SW 1271 (cell line): ENCODE data around the gene DENND1A.
"Not testable (repeated sequence)": the region's sequence is repeated elsewhere in the genome, so short reads cannot be mapped to it uniquely, and the experiment has no call there.

Source experiments
- DNase-seq, 2 experiments: peaks; one replicate each; lab custom pipeline; 2025; lab: John Stamatoyannopoulos, UW

DENND1A gene

DNA sequence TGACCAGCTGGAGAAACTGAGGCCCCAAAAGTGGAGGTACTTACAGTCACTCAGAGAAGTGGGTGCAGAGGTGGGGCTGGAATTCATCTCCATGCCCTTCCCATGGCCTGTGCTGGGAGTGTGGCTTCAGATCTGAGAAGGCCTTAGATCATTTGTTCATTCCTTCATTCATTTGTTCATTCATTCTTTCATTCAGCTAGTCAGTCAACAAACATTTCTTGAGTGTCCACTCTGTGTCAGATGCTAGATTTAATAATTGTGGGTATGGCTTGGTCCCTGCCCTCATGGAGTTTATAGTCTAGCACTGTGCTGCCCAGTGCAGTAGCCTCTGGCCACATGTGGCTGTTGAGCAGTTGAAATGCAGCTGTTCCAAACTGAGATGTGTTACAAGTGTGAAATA lies 593.0 kb downstream of the DENND1A start:
- DNase-seq = no peak

DNA sequence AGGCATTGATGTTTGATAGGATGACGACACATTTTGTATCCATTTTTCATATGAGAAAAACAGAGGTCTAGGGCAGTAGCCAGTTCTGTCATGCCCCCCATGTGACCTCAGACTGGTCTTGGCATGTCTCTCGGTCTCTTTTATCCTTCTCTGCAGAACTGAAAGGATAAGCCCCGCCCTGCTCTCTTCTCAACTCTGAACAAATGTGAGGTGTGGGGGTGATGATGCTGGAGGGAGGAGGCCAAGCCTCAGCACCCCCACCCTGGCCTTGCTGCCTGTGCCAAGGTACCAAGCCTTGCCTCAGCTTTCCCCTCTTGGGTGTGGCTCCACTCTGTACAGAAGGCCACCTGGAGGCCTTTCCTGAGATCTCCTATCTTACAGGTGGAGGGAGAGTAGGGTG lies 593.5 kb downstream of the DENND1A start:
- no peak for DNase-seq

DNA sequence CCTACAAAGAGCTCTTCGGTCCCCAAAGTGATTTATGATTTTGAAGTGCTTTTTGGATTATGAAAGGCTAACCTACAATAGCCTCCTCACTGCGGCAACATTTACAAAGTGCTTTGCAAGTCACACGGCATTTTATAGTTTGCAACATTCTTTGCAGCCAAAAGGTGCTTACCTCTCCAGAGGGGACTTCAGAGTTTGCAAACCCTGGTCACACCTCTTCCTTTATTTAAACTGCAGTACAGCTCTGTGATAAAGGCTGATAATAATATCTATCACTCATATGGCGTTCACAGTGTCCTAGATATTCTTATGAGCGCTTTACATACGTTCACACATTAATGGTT lies 594.0 kb downstream of the DENND1A start:
- DNase-seq = no peak

DNA sequence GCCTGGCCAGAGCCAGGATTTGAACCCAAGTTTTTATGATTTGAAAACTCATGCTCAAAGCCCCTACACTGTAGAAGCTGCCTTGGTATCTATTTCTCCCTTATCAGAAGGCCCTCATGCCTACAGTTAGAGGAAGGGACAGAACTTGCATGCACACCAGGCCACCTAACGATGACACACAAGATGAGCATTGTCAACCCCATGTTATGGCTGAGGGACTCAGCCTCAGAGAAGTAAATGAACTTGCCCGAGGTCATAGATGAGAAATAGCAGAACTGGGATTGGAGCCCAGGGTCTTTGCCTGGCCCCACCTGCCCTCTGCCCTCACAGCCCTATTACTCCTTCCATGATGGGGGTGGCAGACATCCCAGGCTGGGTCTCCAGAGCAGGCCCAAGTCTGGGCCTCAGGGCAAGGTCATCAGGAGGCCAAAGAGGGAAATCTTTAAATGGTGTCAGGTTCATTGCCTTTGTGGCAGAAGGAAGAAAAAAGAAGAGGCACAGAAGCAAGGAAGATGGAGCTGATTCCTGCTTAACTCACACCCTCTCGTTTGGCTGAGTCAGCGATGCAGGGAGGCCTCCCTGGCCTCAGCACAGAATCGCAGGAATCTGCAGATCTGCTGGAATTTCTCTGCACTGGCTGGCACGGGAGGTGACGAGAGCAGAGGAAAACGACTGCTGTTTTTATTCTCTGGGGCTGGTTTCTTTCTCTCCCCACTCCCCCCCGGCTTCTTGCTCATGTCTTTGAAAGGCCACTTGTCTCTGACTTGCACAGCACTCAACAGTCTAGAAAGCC lies 594.5 kb downstream of the DENND1A start:
- DNase-seq = no peak

DNA sequence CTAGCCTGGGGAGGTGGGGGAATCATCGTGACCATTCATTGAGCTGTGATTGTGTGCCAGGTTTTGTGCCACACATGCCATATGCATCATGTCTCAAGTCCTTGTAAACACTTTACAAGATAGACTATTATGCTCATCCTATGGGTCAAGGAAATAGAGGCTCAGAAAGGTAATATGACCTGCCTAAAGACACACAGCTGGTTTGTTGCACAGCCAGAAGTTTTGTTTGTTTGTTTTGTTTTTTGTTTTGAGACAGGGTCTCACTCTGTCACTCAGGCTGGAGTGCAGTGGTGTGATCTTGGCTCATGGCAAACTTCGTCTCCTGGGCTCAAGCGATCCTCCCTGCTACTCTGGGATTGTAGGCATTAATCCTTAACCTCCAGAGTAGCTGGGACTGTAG lies 595.3 kb downstream of the DENND1A start:
- no peak for DNase-seq

DNA sequence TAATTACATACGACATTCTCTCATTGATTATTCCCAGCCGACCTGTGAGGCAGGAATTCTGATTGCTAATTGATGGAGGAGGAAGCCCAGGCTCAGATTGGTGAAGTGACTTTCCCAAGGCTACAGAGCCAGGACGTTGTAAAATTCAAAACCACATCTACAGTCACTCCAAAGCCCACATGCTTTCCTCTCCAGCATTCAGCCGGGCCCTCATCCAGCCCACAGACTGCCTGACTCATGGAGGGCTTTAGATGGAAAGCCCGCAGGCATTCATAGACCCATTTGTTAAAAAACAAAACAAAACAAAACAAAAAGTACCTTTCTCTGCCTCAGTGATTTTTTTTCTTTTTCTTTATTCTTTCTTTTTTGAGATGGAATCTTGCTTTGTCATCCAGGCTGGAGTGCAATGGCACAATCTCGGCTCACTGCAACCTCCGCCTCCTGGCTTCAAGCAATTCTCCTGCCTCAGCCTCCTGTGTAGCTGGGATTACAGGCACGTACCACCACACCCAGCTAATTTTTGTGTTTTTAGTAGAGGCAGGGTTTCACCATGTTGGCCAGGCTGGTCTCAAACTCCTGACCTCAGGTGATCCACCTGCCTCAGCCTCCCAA lies 596.8 kb downstream of the DENND1A start:
- DNase-seq = not testable (repeated sequence)

DNA sequence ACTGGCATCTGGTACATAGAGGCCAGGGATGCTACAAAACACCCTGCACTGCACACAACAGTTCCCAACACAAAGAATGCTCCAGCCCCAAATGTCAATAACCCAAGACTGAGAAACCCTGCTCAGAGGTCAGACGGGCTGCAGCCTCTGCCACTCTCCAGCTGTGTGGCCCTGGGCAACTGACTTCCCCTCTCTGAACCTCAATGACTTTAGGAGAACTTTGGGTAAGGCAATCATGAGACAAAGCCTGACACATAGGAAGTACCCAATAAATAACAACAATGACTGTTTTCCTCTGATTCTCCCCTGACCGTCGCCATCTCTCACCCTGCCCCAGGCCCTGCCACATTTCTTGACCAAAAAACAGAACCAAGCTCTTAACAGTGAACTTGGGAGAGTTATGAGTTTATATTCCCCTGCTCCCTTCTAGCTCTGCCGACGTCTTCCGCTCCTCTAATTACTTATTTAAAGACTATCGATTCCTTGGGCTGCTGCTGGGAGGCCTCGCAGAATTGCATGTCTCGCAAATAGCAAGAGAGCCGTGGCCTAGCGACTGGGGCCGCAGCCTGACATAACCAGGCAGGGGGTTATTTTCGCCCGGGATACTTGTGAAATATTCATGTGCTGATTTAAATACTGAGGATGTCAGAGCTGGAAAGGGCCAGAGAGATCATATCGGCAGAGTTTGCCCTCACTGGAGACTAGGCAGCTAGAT lies 598.4 kb downstream of the DENND1A start:
- DNase-seq = no peak
